Measurements from ENCODE around the gene NR3C2. TPM values are rescaled to one million over a fixed set of nuclear protein-coding genes. Genes with fewer than 3 reads are reported as not detected.

Gene NR3C2
- total and polyA plus RNA-seq, 12 donors, result 2.2 to 28.6 (median 23.3) TPM

DNA sequence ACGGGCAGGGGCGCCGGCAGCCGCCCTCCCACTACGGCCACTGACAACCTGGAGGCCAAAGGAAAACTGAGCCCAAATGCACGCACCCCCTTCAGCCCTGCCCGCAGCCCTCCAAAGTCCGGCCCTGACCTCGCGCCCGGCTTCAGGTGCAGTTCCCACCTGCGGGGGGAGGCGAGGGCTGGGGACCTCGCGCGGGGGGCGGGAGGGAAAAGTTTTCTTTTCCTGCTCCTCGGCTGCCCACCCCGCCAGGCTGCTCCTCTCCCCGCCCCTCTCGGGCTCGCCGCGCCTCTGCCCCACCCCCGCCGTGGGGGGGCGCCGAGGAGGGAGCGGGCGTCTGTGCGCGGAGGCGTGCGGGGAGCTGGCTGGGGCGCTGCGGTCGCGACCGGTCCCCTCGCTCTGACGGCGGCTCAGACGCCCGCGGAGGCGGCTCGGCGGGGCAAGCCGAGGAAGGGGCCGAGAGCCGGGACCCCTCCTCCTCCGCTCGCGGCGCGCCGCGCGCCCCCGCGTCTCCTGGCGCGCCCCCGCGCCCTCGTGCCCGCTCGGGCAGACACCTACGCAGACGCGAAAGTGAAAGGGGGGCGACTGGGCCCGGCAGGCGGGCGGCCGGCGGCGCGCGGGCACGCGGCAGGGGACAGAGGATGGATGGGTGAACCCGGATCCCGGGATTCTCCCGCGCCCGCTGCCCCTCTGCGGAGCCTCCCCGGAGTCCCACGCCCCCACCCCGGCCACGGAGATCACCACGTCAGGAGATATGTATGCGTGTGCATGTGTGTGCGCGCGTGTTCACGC, 3.1 kb upstream of the NR3C2 start:
- peak; percentile 12 to 54 (median 35) for ATAC-seq
- WGBS, 2 donors, result 0 to 2% methylated on average over 57 to 97 of the region's 98 CpGs
- Histone ChIP-seq H3K27ac (peak overlapping the region; percentile 46 to 98 (median 91)), H3K36me3 (no peaks in the 10 kb centered on the region), H3K27me3 (peaks cover 0 to 70% (median 0%) of the 10 kb centered on the region in 7 donors), H3K9me3 (no peaks in the 10 kb centered on the region), H3K4me3 (peak overlapping the region; percentile 62 to 97 (median 86)), H3K4me1 (peaks cover 6 to 47% (median 36%) of the 10 kb centered on the region in 9 donors)
- TF ChIP-seq, protein P1, sequence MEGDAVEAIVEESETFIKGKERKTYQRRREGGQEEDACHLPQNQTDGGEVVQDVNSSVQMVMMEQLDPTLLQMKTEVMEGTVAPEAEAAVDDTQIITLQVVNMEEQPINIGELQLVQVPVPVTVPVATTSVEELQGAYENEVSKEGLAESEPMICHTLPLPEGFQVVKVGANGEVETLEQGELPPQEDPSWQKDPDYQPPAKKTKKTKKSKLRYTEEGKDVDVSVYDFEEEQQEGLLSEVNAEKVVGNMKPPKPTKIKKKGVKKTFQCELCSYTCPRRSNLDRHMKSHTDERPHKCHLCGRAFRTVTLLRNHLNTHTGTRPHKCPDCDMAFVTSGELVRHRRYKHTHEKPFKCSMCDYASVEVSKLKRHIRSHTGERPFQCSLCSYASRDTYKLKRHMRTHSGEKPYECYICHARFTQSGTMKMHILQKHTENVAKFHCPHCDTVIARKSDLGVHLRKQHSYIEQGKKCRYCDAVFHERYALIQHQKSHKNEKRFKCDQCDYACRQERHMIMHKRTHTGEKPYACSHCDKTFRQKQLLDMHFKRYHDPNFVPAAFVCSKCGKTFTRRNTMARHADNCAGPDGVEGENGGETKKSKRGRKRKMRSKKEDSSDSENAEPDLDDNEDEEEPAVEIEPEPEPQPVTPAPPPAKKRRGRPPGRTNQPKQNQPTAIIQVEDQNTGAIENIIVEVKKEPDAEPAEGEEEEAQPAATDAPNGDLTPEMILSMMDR (IDR thresholded peaks at IDR 0.05), result peak in 1 of 9 donors; percentile 12
- DNase-seq, result peak; percentile 70 to 72
- intact Hi-C loops (cut with DNase I), result loop anchor here in 6 of 10 donors (10.0 kb wide), 6 partner anchors 70 to 580 kb away; no protein-coding TSS in a partner anchor

DNA sequence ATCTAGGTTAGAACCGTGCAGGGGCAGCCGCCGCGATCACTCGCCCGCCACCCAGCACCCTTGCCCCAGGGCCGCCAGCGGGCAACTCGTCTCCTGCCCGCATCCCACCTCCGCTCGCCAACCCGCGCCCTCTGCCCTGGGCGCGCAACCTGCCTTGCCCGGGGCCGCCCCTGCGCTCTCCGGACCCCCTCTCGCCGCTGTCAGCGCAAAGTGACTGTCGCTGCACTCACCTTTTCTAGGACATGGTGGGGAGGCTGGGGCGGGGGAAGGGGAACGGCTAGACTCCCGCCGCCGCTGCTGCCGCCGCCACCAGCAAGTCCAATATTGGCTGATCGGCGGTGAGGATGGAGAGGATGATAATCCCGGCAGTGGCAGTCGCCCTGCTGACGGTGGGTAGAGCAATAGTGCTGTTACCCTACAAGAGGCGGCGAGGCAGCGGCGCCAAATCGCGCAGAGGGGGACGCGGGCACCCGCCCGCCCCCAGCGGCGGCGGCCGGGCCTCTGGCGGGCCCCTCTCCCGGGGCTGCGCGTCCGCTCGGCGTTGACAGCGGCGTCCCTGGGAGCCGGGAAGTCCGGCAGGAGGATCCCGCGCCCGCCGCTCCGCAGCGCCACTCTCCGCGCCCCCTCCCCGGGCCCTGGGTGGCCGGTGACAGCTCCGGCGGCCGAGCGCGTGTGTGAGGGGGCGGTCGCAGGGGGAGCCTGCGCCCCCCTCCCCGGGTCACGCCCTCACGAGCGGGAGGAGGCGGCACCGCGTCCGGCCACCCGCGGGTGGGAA, 2.3 kb upstream of the NR3C2 start:
- TF ChIP-seq, protein P1 (IDR thresholded peaks at IDR 0.05), result peak in 4 of 9 donors; percentile 4 to 29 (median 14)
- Histone ChIP-seq H3K4me1 (peaks cover 6 to 55% (median 43%) of the 10 kb centered on the region in 9 donors), H3K4me3 (peak overlapping the region; percentile 62 to 97 (median 86)), H3K27ac (peak overlapping the region; percentile 46 to 98 (median 91)), H3K27me3 (peaks cover 0 to 76% (median 0%) of the 10 kb centered on the region in 7 donors), H3K9me3 (no peaks in the 10 kb centered on the region), H3K36me3 (no peaks in the 10 kb centered on the region)
- peak in 4 of 8 donors; percentile 3 to 14 (median 6) for ATAC-seq
- intact Hi-C loops (cut with DNase I), result loop anchor here in 7 of 10 donors (5.0 to 10.0 kb wide), 9 partner anchors 67 to 580 kb away; no protein-coding TSS in a partner anchor
- DNase-seq, result peak; percentile 25 to 55
- WGBS, 2 donors, result 0 to 1% methylated on average over 59 to 89 of the region's 89 CpGs

DNA sequence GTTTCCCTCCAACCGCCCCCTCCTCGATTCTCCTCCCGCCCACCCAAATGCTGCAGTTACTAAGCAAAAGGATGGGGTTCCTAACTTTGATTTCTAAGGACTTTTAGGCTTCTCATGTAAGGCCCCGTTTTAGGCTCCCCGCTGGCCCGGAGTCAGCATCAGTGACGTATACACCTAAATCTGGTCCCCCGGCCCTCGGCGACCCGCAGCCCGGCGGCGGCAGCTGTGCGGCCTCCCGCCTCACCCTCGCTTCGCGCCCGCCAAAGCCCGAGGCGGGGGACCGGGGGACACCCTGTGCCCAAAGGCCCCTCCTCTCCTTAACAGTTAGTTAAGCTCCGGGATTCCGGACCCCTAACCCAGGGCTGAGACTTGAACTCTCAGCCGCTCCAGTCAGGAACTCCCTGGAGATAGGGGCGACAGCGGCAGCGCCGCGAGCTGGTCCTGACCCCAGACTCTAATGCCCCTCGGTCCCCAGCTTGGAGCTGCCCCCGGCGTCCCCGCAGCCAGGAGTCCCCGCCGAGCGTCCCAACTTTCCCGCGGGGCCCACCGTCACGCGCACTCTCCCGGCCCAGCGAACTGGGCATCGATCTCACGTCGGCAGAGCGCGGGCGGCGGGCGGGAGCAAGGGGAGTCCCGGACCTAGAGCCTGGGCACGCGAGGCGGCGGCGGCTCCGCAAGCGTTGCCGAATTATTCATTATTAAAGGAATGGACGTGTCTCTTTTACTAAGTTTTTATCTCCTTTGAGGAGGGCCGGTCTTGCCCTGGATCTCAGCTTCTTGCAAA, 1.5 kb upstream of the NR3C2 start:
- intact Hi-C loops (cut with DNase I), result loop anchor here in 7 of 10 donors (5.0 to 10.0 kb wide), 9 partner anchors 66 to 581 kb away; no protein-coding TSS in a partner anchor
- no peaks in the 10 kb centered on the region for H3K36me3 ChIP-seq
- H3K27ac ChIP-seq, result peak overlapping the region; percentile 31 to 98 (median 91)
- peak overlapping the region; percentile 62 to 97 (median 86) for H3K4me3 ChIP-seq
- WGBS, 2 donors, result 0 to 1% methylated on average over 64 of the region's 64 CpGs
- ATAC-seq, result no peak
- no peaks in the 10 kb centered on the region for H3K9me3 ChIP-seq
- TF ChIP-seq, protein P1 (IDR thresholded peaks at IDR 0.05), result no peak
- DNase-seq, result peak; percentile 22 to 42
- peaks cover 6 to 56% (median 51%) of the 10 kb centered on the region in 9 donors for H3K4me1 ChIP-seq
- H3K27me3 ChIP-seq, result peaks cover 0 to 76% (median 0%) of the 10 kb centered on the region in 7 donors

Measured in heart right ventricle (tissue), 16 donors.